ENCODE data around the gene NUDT2.
"Not testable (repeated sequence)": the region's sequence is repeated elsewhere in the genome, so short reads cannot be mapped to it uniquely, and the experiment has no call there.

The NUDT2 gene

GRCh38 chr9:34328987-34329832 lies at the start of gene NUDT2, which contains the start of gene KIF24:
NUDT2 (plus strand) TSS chr9:34329569; CDS start chr9:34339040, 9,471 bp downstream.
KIF24 (minus strand) TSS chr9:34329268; CDS start chr9:34311346, 17,922 bp downstream.
- peak; percentile 85 to 86 for DNase-seq (ENCODE audit: low read depth in 2 of 2)

DNA sequence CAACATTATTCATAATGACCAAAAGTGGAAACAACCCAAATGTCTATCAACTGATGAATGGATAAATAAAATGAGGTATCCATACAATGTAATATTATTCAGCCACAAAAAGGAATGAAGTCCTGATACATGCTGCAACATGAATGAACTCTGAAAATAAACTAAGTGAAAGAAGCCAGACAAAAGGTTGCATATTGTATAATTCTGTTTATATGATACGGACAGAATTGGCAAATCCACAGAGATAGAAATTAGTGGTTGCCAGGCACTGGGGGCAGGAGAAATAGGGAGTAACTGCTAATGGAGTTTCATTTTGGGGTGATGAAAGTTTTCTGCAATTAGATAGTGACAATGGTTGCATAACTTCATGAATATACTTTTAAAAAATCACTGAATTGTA lies 47.3 kb upstream of the NUDT2 start:
- no peak for DNase-seq (ENCODE audit: low read depth in 2 of 2)

GRCh38 chr9:34289159-34289558 lies 40.2 kb upstream of the NUDT2 start:
- no peak for DNase-seq (ENCODE audit: low read depth in 2 of 2)

- DNase-seq (ENCODE audit: low read depth in 2 of 2), result no peak
Observed at GRCh38 chr9:34291023-34291422, 38.3 kb upstream of the NUDT2 start.

GRCh38 chr9:34291423-34291822 lies 37.9 kb upstream of the NUDT2 start:
- DNase-seq (ENCODE audit: low read depth in 2 of 2), result no peak

GRCh38 chr9:34292552-34292951 lies 36.8 kb upstream of the NUDT2 start:
- DNase-seq (ENCODE audit: low read depth in 2 of 2), result no peak

DNA sequence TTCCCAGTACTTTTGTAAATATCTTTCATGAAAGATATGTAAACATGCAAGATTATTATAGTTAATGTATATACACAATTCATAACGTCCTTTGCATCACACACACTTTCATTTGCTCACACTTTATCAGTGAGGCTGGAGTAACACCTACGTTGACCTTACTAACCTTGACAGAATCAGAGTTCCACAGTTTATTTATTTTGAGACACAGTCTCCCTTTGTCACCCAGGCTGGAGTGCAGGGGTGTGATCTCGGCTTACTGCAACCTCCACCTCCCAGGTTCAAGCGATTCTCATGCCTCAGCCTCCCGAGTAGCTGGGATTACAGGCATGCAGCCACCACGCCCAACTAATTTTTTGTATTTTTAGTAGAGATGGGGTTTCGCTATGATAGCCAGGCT lies 28.3 kb upstream of the NUDT2 start:
- DNase-seq (ENCODE audit: low read depth in 2 of 2), result not testable (repeated sequence)

DNA sequence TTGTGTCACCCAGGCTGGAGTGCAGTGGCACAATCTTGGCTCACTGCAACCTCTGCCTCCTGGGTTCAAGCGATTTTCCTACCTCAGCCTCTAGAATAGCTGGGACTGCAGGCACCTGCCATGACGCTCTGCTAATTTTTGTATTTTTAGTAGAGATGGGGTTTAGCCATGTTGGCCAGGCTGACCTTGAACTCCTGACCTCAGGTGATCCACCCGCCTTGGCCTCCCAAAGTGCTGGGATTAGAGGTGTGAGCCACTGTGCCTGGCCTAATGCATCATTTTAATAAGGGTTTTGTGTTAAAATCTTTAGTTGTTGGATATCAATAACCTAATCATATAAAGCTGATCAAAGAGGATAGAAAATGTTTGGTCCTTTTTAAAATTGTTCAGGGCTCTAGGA lies 21.1 kb upstream of the NUDT2 start:
- not testable (repeated sequence) for DNase-seq (ENCODE audit: low read depth in 2 of 2)

GRCh38 chr9:34310215-34310614 lies 19.2 kb upstream of the NUDT2 start:
- DNase-seq (ENCODE audit: low read depth in 2 of 2), result no peak

GRCh38 chr9:34311499-34312185 lies 17.7 kb upstream of the NUDT2 start:
- no peak for DNase-seq (ENCODE audit: low read depth in 2 of 2)

DNA sequence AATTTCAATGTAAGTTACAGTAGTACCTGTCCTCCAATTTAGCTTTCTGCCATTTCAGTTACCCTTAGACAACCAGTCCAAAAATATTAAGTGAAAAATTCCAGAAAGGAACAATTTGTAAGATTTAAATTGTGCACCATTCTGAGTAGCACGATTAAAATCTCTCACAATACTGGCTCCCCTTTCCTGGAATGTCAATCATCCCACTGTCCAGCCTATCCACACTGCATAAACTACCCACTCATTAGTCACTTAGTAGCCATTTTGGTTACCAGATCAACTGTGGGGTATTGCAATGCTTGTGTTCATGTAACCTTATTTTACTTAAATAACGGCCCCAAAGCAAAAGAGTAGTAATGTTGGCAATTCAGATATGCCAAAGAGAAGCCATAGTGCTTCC lies 11.9 kb upstream of the NUDT2 start:
- no peak for DNase-seq (ENCODE audit: low read depth in 2 of 2)

GRCh38 chr9:34318163-34318790 lies 11.1 kb upstream of the NUDT2 start:
- DNase-seq (ENCODE audit: low read depth in 2 of 2), result no peak

DNA sequence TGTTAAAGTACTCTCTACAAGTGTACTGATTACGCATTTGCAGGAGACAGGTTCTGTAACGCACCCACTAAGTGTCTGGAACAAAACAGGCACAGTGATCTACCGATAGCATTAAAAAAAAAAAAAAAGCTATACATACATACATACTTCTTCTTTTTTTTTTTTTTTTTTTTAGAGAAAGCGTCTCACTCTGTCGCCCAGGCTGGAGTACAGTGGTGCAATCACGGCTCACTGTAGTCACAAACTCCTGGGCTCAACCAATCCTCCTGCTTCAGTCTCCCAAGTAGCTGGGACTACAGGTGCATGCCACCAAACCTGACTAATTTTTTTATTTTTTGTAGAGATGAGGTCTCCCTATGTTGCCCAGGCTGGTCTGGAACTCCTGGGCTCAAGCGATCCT lies 7.9 kb upstream of the NUDT2 start:
- DNase-seq (ENCODE audit: low read depth in 2 of 2), result no peak

DNA sequence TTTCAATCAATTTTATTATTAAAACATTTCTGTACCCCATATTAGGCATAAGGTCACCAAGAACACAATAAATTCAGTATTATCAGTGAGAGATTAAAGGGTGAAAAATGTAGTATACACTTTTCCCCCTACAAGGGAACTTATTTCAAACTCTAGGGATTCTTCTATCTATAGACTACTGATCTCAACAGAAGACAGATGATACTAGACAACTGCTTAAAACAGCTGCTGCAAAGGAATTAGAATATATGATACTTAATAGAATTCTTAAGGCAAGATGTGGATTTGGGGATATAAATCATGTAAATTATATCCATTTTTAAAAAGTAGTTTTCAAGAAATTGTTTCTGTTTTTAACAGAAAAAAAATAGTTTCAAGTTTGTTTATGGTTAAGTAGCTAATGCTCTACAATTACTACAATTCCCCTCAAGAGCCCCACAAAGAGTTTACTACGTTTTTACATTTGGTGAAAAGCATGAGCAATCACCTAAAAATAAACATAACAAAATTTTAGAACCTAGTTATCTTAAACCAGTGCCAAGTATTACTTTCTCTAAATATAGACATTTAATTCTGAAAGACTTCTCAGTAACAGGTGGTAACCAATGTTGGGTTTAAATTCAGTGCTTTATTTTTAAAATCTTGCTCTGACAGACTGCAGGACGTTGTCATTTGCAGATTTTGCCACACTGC lies 6.3 kb upstream of the NUDT2 start:
- DNase-seq (ENCODE audit: low read depth in 2 of 2), result no peak

DNA sequence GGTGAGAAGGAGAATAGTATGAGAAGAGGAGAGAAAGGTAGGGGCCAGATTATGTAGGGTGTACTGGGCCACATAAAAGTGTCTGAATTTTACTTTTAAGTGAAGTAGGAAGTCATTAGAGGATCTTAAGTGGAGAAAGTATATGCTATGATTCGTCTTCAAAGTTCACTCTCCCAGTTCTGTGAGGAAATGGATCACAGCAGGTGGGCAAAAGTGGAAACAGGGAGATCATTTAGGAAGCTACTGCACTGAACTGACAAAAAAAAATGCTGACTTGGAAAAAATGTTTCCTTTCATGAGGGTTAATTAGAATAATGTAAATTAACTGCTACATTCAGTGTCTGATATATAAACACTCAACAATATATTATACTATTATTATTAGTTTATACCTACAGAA lies 2.7 kb upstream of the NUDT2 start:
- no peak for DNase-seq (ENCODE audit: low read depth in 2 of 2)

- DNase-seq (ENCODE audit: low read depth in 2 of 2), result no peak
Observed at GRCh38 chr9:34328500-34328986, 826 bp upstream of the NUDT2 start.

GRCh38 chr9:34331196-34331595 lies 1.8 kb downstream of the NUDT2 start:
- DNase-seq (ENCODE audit: low read depth in 2 of 2), result no peak

GRCh38 chr9:34332076-34332964 lies 3.0 kb downstream of the NUDT2 start:
- DNase-seq (ENCODE audit: low read depth in 2 of 2), result no peak

DNA sequence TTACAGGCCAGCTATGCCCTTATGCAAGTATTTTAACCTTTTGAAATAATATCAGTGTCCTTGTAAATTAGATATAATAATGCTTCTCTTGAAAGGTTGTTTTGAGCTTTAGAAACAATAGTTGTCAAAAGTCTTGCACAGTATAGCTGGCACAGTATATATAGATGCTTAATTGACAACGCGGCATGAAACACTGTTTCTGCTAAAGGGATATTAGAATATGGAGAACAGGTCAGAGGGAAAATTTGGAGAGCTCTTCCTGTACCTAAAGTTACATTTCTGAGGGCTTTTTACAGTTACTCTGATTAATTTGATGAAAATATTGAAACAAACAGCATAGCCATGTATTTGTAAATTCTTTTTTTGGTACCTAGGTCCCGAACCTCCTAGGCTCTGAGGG lies 4.5 kb downstream of the NUDT2 start:
- DNase-seq (ENCODE audit: low read depth in 2 of 2), result no peak

GRCh38 chr9:34334337-34334824 lies 5.0 kb downstream of the NUDT2 start:
- DNase-seq (ENCODE audit: low read depth in 2 of 2), result no peak

DNA sequence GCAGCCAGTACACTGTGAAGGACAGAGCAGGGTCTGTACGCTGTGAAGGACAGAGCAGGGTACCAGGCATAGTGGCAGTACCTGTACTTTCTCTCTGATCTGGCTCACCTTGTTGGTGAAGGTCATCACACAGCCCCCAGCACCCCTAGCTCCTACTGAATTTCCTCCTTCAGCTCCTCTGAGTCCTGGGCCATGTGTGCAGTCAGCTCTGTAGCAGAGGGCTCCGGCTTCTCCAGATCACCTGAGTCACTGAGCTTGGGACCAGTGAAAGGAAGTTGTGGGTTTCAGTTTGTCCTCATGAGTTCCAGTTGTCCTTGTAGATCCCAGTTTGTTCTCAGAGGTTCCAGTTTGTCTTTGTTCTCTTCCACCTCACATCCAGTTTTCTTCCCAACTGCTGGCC lies 5.5 kb downstream of the NUDT2 start:
- no peak for DNase-seq (ENCODE audit: low read depth in 2 of 2)

Data from stimulated activated CD8-positive, alpha-beta memory T cell treated with anti-CD3 and anti-CD28 coated beads, Interleukin-7, amount 100 ng/mL, for 1 hour (primary cell).